SK-N-DZ (cell line): ENCODE results near the gene CRYL1. TPM values are rescaled to one million over a fixed set of nuclear protein-coding genes. Genes with fewer than 3 reads are reported as not detected.

Experiments
- DNase-seq: peaks from one replicate; pipeline ENCODE4 v3.0.0-alpha.2; 2015; ENCODE audit warnings: low spot score
- polyA plus RNA-seq, 2 experiments: library from polyadenylated mRNA; depleted of rRNA; stranded (reverse); fragments of >200 nt; gene quantifications; 2 replicates each; pipeline ENCODE4 v1.2.3, GENCODE V29; 2014

The CRYL1 gene, protein sequence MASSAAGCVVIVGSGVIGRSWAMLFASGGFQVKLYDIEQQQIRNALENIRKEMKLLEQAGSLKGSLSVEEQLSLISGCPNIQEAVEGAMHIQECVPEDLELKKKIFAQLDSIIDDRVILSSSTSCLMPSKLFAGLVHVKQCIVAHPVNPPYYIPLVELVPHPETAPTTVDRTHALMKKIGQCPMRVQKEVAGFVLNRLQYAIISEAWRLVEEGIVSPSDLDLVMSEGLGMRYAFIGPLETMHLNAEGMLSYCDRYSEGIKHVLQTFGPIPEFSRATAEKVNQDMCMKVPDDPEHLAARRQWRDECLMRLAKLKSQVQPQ
- 0.25 and 0.67 TPM in 2 replicates for polyA plus RNA-seq (2014; cell fraction: cytosol; rRNA removed)
- 0.19 and 0.60 TPM in 2 replicates for polyA plus RNA-seq (2014; cell fraction: nucleus; rRNA removed)

DNA sequence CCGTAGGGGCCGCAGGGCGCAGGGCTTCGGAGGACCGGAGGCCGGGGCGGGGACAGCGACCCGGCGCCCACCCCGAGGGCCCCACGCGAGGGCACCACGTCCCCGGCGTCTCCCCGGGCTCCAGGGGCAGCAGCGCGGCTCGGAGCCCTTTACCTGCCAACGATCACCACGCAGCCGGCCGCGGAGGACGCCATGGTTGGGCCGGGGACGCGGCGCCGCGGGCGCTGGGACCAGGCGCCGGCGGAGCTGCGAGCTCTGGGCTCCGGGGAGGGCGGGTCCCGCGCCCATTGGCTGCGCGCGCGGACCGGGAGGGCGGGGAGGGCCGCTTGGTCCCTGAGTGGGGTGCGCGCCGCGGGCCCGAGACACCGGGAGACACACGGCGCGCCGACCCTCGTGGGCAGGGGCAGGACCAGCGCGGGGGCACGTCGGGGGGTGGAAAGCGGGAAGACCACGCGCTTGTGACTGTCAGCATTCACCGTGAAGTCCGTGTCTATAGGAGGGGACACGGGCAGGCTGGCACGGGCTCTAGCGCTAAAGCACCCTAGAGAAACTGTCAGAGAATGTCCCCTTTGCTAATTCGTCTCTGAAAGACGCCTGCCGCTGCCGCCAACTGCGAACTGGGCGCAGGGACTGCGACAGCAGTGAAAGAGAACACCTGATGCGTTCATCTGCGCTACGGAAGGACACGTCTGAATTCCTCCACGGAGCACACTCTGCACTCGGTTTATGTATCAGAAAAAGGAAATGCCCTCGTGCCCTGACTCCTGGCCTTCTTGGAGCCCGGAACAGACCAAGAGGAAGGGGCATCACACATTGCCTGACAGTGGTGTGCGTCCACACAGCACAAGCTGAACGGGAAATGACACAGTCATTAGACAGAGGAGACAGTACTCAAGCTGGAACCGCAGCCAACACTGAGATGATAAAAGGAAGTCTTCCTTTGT is at the start of gene CRYL1:
CRYL1 (minus strand) TSS at position 257 of the 944 bp plus-strand sequence; CDS start at position 194, 63 bp downstream.
- DNase-seq: peak; percentile 22

DNA sequence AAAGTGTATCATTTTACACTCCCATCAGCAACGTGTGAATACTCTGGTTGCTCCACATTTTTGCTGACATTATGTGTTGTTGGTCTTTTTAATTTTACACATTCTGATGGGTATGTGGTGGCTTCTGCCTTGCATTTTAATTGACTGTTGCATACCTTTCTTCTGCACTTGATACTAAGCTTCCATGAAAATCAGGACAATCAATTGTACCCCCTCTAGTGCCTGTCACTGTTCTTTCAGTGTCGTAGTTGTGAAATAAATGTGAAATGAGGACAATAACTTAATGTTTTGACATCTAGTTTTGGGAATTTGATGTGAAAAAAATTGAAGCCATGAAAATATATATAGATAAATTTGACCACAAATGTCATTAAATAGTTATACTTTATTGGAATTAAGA is 48.0 kb upstream of the CRYL1 start:
- DNase-seq: no peak

DNA sequence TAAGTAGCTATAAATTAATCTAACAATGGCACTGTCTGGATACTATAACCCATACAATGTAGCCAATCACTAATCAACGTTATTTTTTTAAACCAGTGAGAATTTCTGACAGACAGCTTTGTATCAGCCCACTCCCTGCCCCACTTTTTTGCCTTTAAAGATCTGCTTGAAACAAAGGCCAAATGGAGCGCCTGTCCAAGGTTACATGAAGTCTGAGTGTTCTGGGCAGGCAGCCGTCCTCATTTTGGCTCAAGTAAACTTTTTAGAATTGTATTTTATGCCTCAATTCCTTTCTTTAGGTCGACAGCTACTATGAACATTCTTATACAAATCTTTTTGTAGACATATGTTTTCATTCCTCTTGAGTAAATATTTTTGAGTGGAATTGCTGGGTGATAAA is 47.5 kb upstream of the CRYL1 start:
- no peak for DNase-seq

DNA sequence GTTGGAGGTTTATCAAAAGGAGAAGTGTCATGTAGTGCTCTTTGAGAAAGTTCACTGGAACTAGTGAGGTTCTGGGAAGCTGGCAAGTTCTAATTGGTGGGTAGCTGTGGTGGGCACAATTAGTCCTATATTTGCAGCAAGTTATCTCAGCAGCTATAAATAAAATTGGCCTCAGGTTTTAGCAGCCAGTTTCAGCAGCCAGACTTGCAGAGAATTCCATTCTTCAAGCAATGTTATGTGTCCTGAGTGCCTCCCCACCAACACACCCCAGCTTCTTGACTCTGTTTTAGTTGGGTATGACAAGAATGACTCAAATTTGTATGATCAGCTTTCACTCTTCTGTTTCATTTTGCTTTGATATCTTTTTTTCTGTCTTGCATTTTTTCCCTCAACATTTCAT is 46.0 kb upstream of the CRYL1 start:
- DNase-seq: no peak

DNA sequence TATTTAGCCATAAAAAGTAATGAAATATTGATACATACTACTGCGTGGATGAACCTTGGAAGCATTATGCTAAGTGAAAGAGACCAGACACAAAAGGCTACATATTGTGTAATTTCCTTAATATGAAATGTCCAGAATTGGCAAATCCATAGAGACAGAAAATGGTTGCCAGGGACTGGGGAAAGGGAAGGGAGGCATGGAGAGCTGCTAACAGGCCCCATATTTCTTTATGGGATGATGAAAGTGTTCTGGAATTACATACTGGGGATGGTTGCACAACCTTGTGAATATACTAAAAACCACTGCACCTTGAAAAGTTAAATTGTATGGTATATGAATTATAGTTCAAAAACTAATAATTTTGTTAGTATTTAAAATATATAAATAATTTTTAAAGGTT is 44.9 kb upstream of the CRYL1 start:
- no peak for DNase-seq

- no peak for DNase-seq
Observed at GRCh38 chr13:20567881-20568528, 42.3 kb upstream of the CRYL1 start.

DNA sequence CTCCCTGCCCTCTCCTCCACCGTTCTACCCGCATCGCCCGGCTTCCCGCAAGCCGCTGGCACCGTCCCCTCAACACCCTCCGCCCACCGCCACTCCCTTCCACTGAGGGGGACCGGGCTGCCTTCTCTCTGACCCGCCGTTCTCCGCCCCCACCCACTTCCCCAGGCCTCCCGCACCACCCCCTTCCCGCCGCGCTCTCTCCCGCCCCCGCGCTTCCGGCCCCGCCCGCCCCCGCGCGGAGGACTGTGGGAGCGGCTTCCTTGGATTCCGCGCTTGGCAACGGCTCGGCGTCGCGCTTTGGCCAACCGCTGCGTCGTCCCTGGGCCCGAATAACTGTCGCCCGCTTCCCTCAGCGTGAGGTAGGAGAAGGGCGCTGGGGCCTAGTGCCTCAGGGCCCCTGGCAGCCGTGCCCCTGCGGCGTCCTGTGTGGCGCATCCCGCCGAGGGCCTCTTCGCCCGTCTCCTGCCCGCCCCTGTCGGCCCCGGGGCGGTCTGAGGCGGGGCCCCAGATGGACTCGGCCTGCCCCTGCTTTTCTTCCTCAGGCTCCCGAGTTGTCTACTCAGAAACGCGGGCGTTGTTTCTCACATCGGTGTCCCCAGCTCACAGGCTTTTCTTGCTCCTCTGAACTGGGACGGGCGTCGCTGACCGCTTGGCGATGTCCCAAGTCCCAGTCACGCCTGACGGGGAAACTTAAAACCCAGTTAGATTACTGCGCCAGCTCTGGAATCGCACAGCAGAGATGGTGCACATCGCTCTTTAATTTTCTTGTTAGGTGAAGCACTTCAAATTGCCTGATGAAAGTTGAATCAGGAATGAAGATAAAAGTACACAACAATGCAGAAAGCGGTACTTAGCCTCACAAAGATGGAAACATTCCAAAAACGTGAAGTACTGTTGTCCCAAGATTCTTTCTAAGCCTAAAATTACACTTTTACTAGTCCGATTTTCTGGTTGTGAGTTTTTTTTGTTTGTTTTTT is 41.5 kb upstream of the CRYL1 start, which contains the start of gene IFT88:
IFT88 (plus strand) TSS at position 260 of the 977 bp plus-strand sequence. CDS start 7,229 bp downstream, outside the sequence.
- peak; percentile 83 for DNase-seq

GRCh38 chr13:20566468-20566897 is 40.8 kb upstream of the CRYL1 start:
- DNase-seq: peak; percentile 75

DNA sequence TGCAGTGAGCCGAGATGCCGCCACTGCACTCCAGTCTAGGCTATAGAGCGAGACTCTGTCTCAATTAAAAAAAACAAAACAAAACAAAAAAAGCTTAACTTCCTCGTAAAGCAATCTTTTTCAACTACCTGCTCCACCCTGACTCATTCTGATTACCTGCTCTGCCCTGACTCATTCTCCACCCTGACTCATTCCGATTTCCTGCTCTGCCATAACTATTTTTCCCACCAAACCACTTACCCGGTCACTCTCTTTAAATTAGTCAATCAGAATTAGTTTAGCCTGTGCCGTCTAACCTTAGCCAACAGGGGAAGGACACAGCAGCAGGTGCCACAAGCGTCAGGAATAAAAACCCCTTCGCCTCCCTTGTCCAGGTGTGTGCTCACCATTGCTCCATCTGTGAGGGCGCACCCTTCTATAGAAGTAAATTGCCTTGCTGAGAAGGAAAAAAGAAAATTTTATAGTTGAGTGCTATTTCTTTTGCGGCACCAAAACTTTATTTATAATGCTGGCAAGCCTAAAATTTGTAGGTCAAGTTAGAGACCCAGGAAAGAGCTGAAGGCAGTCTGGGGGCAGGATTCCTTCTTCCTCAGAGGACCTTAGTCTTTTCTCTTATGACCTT is 39.6 kb upstream of the CRYL1 start:
- no peak for DNase-seq

DNA sequence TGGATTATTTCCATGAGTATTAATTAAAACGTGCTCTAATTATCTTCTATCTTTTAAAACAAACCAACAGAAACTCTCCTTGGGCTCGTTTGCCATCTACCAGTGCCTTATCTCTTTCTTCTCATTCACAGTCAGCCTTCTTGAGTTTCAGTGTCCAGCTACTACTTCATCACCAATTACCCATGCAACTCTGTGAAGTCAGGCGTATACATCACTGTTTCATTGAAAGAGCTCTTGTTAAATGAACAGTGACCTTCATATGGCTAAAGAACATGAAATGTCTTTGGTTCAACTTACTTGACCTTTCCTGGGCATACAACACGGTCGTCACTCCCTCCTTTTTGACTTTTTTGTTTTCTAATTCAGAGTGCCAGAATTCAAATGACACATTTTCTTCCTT is 36.1 kb upstream of the CRYL1 start:
- DNase-seq: no peak

- DNase-seq: no peak
Observed at GRCh38 chr13:20559659-20560356, 34.2 kb upstream of the CRYL1 start.

- no peak for DNase-seq
Observed at GRCh38 chr13:20558982-20559381, 33.3 kb upstream of the CRYL1 start.

DNA sequence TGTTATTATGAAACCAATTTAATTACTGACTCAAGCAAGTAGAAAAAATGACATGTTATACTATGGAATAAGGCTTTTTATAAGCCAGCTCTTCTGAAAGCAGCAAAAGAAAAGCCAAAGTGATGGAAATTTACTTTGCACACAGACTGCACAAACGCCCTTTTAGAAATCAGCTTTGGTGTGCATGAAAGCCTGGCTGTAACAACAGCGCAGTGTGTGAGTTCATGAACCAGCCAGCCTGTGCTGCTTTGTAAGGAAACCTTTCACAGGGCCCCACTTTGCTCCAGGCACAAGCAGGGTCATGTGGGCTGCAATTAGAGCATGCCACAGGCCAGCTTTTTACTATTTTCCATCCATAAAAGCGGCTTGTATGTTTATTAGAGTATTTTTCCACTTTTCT is 27.7 kb upstream of the CRYL1 start:
- DNase-seq: no peak

DNA sequence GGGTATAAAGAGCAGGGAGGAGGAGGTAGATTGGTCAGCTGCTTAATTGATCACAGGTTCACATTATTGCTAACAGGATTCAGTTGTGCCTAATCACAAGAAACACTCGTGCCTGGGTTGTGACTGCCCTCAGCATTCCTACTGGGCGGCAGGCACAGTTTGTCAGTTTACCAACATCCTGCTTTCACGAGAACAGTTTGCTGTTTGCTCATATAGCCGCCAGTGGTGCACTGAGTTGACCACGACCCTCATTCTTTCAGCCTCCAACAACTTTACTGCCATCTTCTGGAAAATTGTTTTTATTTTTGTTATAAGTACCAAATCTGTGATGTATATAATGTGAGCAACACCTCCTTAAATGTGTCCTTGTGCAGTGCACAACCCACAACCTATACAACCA is 25.1 kb upstream of the CRYL1 start:
- DNase-seq: no peak

DNA sequence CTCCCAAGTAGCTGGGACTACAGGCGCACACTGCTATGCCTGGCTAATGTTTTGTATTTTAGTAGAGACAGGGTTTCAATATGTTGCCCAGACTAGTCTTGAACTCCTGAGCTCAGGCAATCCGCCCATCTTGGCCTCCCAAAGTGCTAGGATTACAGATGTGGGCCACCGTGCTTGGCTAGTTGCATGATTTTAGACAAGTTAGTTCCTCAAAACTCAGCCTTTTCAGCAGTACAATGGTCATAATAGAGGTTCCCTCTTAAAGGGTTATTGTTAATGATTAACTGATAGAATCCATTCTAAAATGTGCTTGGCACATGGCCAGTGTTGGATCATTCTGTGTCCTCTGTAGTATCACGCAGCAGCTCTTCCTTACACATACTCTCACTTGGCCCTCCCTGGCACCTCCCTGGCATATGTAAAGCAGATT is 21.8 kb upstream of the CRYL1 start:
- no peak for DNase-seq

DNA sequence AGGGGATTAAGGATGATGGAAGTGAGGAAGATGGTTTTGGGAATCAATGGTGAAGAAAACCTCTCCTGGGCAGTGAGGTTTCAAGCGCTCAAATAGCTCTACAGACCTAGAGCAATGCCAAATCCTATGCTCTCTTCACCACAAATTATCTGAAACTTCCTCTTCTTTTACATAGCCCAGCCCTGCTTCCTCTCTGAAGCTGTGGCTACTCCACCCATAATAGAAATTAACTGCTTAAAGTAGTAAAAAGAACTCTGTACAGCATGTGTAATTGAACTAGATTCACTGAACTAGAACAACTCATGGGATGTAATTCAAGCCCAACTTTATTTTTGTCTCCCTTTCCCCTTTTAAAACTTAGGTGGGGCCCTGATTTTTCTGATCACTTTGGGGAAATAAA is 20.9 kb upstream of the CRYL1 start:
- DNase-seq: no peak

- DNase-seq: no peak
Observed at GRCh38 chr13:20544201-20544923, 18.7 kb upstream of the CRYL1 start.

DNA sequence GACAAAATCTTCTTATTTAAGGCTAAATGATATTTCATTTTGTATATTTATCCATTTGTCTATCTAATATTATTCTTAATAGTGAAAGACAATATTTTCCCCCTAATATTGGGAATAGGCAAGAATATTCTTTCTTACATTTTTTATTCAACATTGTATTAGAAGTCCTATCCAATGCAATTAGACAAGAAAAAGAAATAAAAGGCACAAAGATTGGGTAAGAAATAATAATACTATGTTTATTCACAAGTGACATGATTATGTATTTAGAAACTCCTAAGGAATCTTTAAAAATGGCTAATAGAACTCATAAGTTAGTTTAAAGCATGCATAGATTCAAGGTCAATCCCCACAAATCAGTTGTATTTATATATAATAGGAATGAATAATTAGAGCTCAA is 11.3 kb upstream of the CRYL1 start:
- no peak for DNase-seq
